D721Med (cell line): ENCODE data around the gene BCL6.

Experiments
- DNase-seq: peaks from one replicate; pipeline ENCODE4 v3.0.0; 2011; ENCODE audit warnings: low spot score; ENCODE audit not compliant: insufficient read length
- FAIRE-seq: peaks from 2 replicates; lab custom pipeline; 2011; peaks lifted over from hg19 to GRCh38; lab: Jason Lieb, UNC
- TF ChIP-seq, protein P1 (sequence below): IDR thresholded peaks from 2 replicates; pipeline ENCODE4 v1.5.1; 2012; ENCODE audit warnings: mild to moderate bottlenecking, control low read depth; ENCODE audit not compliant: insufficient read depth; ENCODE audit errors: missing control alignments

Gene BCL6

DNA sequence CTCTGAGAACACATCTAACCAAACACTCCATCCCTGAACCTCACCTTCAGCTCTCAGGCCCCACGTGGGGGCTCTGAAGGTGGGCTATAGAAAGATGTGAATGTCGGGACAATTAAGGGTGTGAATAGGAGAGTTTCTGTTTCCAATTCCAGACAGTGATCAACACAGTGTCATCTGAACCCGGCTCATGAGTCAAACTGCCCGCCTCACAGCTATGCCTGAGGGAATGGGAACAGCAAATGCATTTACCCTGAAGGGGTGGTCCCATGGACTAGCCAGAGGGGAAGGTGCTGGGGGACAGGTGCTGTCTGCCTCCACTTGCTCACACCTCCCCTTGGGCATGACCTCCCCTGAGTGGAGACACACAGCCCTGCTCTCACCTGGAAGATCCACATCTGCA, 49.2 kb downstream of the BCL6 start:
- DNase-seq (no peak), FAIRE-seq (no peak)
- TF ChIP-seq, protein P1, sequence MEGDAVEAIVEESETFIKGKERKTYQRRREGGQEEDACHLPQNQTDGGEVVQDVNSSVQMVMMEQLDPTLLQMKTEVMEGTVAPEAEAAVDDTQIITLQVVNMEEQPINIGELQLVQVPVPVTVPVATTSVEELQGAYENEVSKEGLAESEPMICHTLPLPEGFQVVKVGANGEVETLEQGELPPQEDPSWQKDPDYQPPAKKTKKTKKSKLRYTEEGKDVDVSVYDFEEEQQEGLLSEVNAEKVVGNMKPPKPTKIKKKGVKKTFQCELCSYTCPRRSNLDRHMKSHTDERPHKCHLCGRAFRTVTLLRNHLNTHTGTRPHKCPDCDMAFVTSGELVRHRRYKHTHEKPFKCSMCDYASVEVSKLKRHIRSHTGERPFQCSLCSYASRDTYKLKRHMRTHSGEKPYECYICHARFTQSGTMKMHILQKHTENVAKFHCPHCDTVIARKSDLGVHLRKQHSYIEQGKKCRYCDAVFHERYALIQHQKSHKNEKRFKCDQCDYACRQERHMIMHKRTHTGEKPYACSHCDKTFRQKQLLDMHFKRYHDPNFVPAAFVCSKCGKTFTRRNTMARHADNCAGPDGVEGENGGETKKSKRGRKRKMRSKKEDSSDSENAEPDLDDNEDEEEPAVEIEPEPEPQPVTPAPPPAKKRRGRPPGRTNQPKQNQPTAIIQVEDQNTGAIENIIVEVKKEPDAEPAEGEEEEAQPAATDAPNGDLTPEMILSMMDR = no peak

GRCh38 chr3:187695449-187695848, 49.8 kb downstream of the BCL6 start:
- TF ChIP-seq, protein P1 = no peak
- no peak for DNase-seq
- no peak for FAIRE-seq

GRCh38 chr3:187694801-187695200, 50.5 kb downstream of the BCL6 start:
- TF ChIP-seq, protein P1 = no peak
- DNase-seq (no peak), FAIRE-seq (no peak)

DNA sequence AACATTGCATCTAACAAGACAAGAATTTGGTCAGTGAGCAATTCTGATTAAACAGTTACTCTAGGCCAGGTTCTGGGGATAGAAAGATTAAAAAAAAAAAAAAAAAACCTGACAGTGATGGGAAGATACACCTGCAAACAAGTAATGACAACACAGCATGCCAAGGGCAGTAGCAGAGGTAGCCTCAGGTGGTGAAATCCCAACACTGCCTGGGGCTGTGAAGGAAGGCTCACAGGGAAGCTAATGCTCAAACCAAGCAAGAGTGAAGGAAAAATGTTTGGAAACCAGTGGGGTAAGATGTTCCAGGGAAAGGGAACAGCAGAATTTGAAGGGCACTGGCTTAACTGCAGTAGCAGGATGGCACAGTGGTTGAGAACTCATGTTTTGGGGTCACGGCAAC, 51.8 kb downstream of the BCL6 start:
- DNase-seq (no peak), FAIRE-seq (no peak)
- TF ChIP-seq, protein P1 = no peak

GRCh38 chr3:187689984-187690383, 55.3 kb downstream of the BCL6 start:
- no peak for FAIRE-seq
- no peak for DNase-seq
- TF ChIP-seq, protein P1 = no peak

DNA sequence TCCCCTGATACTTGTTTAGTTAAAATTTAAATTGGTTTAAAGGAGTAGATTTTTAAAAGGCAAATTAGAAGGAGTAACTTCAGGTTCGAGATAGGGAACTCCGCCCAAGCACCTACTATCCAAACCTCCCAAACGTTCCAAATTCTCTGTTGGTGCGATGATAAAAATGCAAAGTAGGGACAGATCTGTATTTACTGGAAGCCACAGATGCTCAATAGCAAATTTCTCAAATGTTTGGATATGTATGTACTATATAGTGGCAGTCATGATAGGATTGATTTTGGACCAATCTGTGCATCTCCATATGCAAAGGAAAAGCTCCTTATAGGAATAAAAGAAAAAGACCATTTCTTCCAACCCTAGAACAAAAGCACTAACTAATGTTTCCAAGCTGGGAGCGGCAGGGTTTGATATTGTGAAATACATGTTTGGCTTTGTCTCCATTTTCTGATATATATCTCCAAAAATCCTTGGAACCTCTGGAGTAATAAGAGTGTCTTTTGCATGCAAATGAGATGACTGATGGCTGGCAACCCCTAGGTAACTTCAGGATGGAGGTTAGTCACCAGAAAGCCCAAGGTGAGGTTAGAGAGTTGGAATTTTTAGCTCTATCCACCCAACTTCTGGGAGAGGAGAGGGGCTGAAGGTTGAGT, 58.5 kb downstream of the BCL6 start:
- DNase-seq (no peak), FAIRE-seq (no peak)
- TF ChIP-seq, protein P1 = no peak

DNA sequence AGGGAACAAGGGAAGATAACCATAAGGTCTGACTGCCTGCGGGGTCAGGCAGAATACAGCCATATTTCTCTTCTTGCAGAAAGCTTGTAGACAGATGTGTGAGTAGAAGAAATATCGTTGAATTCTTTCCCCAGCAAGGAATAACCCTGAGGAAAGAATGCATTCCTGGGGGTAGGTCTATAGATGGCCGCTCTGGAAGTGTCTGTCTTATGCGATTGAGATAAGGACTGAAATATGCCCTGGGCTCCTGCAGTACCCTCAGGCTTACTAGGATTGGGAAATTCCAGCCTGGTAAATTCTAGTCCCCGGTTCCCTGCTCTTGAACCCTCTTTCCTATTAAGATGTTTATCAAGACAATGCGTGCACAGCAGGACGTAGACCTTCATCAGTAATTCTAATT, 59.3 kb downstream of the BCL6 start:
- TF ChIP-seq, protein P1 = no peak
- FAIRE-seq = no peak
- no peak for DNase-seq
